AG04449 (cell line): ENCODE results near the gene USHBP1.

ENCODE experiments used
- CTCF ChIA-PET: fragments of 350-600 bp; formaldehyde crosslinking; extraction: SDS; loops from one replicate; lab custom pipeline; 2021; ENCODE audit warnings: antibody characterized with exemption; lab: Yijun Ruan, JAX
- POLR2A ChIA-PET: fragments of 400-600, 350-600 bp; formaldehyde crosslinking; extraction: SDS; loops from one replicate; lab custom pipeline; 2020; ENCODE audit warnings: antibody characterized with exemption, inconsistent platforms; lab: Yijun Ruan, JAX
- DNase-seq: peaks from one replicate; pipeline ENCODE4 v3.0.0-alpha.2; 2010; ENCODE audit warnings: low read depth, low spot score
- H3K4me3 ChIP-seq: 2 replicates; pipeline ENCODE4 v1.5.1; 2011; ENCODE audit warnings: low read depth, mild to moderate bottlenecking, control low read depth, low read length
- TF ChIP-seq, protein P1 (sequence below): IDR thresholded peaks from one replicate; pipeline ENCODE4 v1.5.1; 2011; ENCODE audit warnings: mild to moderate bottlenecking, moderate library complexity, low read length, control low read depth, inconsistent platforms; ENCODE audit not compliant: insufficient read depth; ENCODE audit errors: missing control alignments

Gene USHBP1

DNA sequence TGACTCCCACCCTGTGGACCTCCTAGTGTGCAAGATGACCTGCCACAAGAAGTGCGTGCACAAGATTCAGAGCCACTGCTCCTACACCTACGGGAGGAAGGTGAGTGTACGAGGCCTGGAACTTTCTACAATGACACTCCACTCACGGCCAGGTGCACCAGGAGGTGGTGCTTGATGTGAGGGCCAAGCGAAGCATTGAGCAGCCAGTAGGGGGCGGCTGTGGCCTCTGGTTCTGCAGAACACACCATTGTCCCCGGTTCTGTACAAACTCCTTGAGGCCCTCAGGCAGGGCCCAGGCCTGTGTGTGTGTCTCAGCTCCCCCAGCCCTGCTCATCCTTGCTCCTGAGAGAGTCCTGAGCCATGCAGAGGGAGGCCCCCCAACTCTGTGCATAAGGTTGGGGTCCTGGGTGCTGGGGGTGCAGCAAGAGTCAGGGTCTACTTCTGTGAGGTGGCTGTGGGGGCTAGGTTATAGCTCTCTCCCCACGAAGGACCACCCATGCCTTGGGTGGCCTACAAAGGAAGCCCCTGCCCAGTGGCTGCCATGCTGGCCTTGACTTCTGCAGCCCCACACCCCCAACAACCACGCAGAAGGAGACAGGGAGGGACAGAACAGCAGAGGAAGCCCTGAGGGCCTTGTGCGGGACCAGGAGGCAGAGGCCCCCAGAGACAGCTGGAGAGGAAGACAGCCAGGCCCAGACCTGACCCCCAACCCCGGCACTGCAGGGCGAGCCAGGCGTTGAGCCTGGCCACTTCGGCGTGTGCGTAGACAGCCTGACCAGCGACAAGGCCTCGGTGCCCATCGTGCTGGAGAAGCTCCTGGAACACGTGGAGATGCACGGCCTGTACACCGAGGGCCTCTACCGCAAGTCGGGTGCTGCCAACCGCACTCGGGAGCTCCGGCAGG, 59.1 kb downstream of the USHBP1 start:
- no peak overlapping the region for H3K4me3 ChIP-seq
- DNase-seq: no peak
- TF ChIP-seq, protein P1, sequence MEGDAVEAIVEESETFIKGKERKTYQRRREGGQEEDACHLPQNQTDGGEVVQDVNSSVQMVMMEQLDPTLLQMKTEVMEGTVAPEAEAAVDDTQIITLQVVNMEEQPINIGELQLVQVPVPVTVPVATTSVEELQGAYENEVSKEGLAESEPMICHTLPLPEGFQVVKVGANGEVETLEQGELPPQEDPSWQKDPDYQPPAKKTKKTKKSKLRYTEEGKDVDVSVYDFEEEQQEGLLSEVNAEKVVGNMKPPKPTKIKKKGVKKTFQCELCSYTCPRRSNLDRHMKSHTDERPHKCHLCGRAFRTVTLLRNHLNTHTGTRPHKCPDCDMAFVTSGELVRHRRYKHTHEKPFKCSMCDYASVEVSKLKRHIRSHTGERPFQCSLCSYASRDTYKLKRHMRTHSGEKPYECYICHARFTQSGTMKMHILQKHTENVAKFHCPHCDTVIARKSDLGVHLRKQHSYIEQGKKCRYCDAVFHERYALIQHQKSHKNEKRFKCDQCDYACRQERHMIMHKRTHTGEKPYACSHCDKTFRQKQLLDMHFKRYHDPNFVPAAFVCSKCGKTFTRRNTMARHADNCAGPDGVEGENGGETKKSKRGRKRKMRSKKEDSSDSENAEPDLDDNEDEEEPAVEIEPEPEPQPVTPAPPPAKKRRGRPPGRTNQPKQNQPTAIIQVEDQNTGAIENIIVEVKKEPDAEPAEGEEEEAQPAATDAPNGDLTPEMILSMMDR: peak; percentile 77
- ChIA-PET POLR2A (no interaction called here), CTCF (interaction anchor here (1.3 to 5.0 kb wide), 5 partner anchors 10 to 77 kb away, joined by 4 to 44 read pairs (median 5); partner anchors contain the start of genes ANKLE1, OCEL1 and USE1)

DNA sequence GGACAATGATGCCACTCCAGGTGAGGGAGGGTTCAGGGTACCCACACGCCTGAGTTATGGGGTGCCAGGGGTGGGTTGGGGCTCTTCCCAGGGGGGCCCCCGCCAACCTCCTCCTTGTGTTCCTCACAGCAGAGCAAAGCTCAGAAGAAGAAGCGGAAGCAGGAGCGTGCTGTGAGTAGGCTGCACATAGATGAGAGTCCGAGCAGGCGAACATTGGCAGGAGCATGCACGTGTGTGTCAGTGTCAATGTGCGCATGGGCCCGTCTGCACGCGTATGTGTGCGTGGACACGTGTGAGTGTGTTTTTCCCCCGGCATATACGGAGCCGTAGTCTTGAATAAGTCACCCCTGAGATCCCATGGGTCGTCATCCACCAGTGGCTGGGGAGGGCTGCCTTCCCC, 61.8 kb downstream of the USHBP1 start:
- TF ChIP-seq, protein P1: no peak
- no peak for DNase-seq
- POLR2A ChIA-PET: no interaction called here
- no peak overlapping the region for H3K4me3 ChIP-seq
- CTCF ChIA-PET: no interaction called here

DNA sequence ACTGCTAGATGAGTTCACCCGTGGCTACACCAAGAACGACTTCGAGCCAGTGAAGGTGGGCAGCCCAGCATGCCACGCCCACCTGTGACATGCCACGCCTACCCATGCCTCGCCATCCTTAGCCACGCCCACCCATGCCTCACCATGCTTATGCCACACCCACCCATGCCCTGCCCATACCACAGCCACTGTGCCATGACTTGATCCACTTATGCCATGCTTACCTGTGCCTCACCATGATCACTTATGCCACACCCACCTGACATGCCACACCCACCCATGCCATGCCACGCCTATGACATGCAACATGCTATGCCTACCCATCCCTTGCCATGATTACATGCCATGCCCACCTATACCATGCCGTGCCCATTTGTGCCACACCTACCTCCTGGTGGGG, 62.3 kb downstream of the USHBP1 start:
- POLR2A ChIA-PET: no interaction called here

DNA sequence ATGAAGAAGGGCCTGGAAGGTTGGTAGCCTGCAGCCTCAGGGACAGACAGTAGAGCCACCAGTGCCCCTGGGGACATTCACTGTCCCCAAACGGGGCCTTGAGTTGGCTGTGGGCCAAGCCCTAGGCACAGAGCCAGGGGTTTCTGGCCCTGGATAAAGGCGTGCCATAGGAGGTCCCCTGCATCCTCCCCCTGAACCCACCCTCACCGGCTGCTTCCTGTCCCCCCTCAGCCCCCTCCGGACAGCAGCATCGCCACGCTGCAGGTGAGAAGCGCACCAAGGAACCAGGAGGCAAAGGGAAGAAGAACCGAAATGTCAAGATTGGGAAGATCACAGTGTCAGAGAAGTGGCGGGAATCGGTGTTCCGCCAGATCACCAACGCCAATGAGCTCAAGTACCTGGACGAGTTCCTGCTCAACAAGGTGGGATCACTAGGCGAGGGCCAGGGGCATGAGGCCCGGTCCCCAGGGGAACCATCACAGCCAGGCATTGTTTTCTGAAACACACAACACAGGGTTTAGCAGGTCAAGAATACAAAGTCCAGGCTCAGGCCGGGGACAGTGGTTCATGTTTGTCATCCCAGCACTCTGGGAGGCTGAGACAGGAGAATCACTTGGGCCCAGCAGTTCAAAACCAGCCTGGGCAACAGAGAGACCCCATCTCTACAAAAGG, 64.0 kb downstream of the USHBP1 start:
- TF ChIP-seq, protein P1: no peak
- CTCF ChIA-PET: interaction anchor here (1.1 kb wide), 1 partner anchor 82 kb away, joined by 4 read pairs; no protein-coding TSS in a partner anchor
- DNase-seq: no peak
- POLR2A ChIA-PET: no interaction called here
- no peak overlapping the region for H3K4me3 ChIP-seq

More for the DNA sequence above, 62.3 kb downstream of the USHBP1 start:
- TF ChIP-seq, protein P1: no peak
- no peak overlapping the region for H3K4me3 ChIP-seq
- CTCF ChIA-PET: no interaction called here
- DNase-seq: no peak
